ENCODE measurements around the gene CHGA. TPM values are rescaled to one million over a fixed set of nuclear protein-coding genes. Genes with fewer than 3 reads are reported as not detected.
A peak's percentile ranks its signal among the peaks of the same experiment; 100 is the strongest.

CHGA gene
- total and polyA plus RNA-seq, 7 donors = 0.04 to 0.87 (median 0.15) TPM; not detected in 3

GRCh38 chr14:92964124-92965109 lies 41.5 kb downstream of the CHGA start:
- Histone ChIP-seq H3K27me3 (ENCODE audit: insufficient read depth in 3 of 3, low read length in 2 of 3) (no peaks in the 10 kb centered on the region), H3K9me3 (peaks cover 4% of the 10 kb centered on the region), H3K4me3 (no peak overlapping the region), H3K27ac (no peak overlapping the region), H3K4me1 (no peaks in the 10 kb centered on the region), H3K36me3 (ENCODE audit: insufficient read depth in 1 of 2, low read depth in 1 of 2) (peaks cover 0 to 16% of the 10 kb centered on the region in 2 donors)
- 71 to 80% (median 78%) methylated on average over 12 of the region's 12 CpGs for WGBS, 3 donors
- intact Hi-C loops (cut with DNase I) = no loop called here
- TF ChIP-seq CTCF (IDR thresholded peaks at IDR 0.05) = no peak
- DNase-seq = peak; percentile 7 to 38
- no peak for ATAC-seq

GRCh38 chr14:92965281-92965680 lies 42.3 kb downstream of the CHGA start:
- no peak overlapping the region for H3K4me3 ChIP-seq
- H3K27ac ChIP-seq = no peak overlapping the region
- ATAC-seq (no peak), DNase-seq (no peak)
- intact Hi-C loops (cut with DNase I) = no loop called here
- H3K4me1 ChIP-seq = no peaks in the 10 kb centered on the region
- peaks cover 0 to 15% of the 10 kb centered on the region in 2 donors for H3K36me3 ChIP-seq (ENCODE audit: insufficient read depth in 1 of 2, low read depth in 1 of 2)
- no peak for TF ChIP-seq CTCF (IDR thresholded peaks at IDR 0.05)
- WGBS, 3 donors = 93 to 100% (median 97%) methylated on average over 1 of the region's 1 CpG
- H3K9me3 ChIP-seq = peaks cover 4% of the 10 kb centered on the region
- no peaks in the 10 kb centered on the region for H3K27me3 ChIP-seq (ENCODE audit: insufficient read depth in 3 of 3, low read length in 2 of 3)

- Histone ChIP-seq H3K4me1 (no peaks in the 10 kb centered on the region), H3K4me3 (no peak overlapping the region), H3K9me3 (peaks cover 4% of the 10 kb centered on the region), H3K27me3 (ENCODE audit: insufficient read depth in 3 of 3, low read length in 2 of 3) (no peaks in the 10 kb centered on the region), H3K27ac (no peak overlapping the region), H3K36me3 (ENCODE audit: insufficient read depth in 1 of 2, low read depth in 1 of 2) (no peaks in the 10 kb centered on the region)
- TF ChIP-seq CTCF (IDR thresholded peaks at IDR 0.05) = no peak
- ATAC-seq (no peak), DNase-seq (no peak)
- intact Hi-C loops (cut with DNase I) = no loop called here
- 85 to 93% (median 91%) methylated on average over 2 of the region's 2 CpGs for WGBS, 3 donors
Measured at GRCh38 chr14:92967346-92967926, 44.5 kb downstream of the CHGA start.

- ATAC-seq = no peak
- Histone ChIP-seq H3K4me3 (no peak overlapping the region), H3K4me1 (no peaks in the 10 kb centered on the region), H3K9me3 (peaks cover 4% of the 10 kb centered on the region), H3K27ac (no peak overlapping the region), H3K36me3 (ENCODE audit: insufficient read depth in 1 of 2, low read depth in 1 of 2) (no peaks in the 10 kb centered on the region), H3K27me3 (ENCODE audit: insufficient read depth in 3 of 3, low read length in 2 of 3) (no peaks in the 10 kb centered on the region)
- DNase-seq = peak; percentile 0 to 38
- intact Hi-C loops (cut with DNase I) = no loop called here
- no peak for TF ChIP-seq CTCF (IDR thresholded peaks at IDR 0.05)
- WGBS, 3 donors = 93 to 98% (median 95%) methylated on average over 14 of the region's 14 CpGs
Measured at GRCh38 chr14:92968291-92969020, 45.5 kb downstream of the CHGA start.
